Smooth muscle cell (in vitro differentiated cells): Measurements from ENCODE around the gene PPM1J. TPM values are rescaled to one million over a fixed set of nuclear protein-coding genes. Genes with fewer than 3 reads are reported as not detected.
A peak's percentile ranks its signal among the peaks of the same experiment; 100 is the strongest.

Experiments
- DNase-seq: peaks from one replicate; lab custom pipeline; 2025; ENCODE audit not compliant: unreplicated experiment; lab: John Stamatoyannopoulos, UW
- H2AFZ ChIP-seq: fragments of 200-600 bp; sonication (generic); 2 replicates; pipeline ENCODE4 v1.6.0; 2016; ENCODE audit warnings: antibody characterized with exemption, low read depth, mild to moderate bottlenecking
- H3F3A ChIP-seq: fragments of 200-600 bp; sonication (generic); 2 replicates; pipeline ENCODE4 v1.6.0; 2017; ENCODE audit warnings: antibody characterized with exemption, low read depth
- H3K27ac ChIP-seq: fragments of 200-600 bp; sonication (generic); 2 replicates; pipeline ENCODE4 v1.5.1; 2016; ENCODE audit warnings: low read depth, mild to moderate bottlenecking
- H3K27me3 ChIP-seq: fragments of 200-600 bp; sonication (generic); 2 replicates; pipeline ENCODE4 v1.6.1; 2016; ENCODE audit warnings: low read depth, mild to moderate bottlenecking
- H3K36me3 ChIP-seq: fragments of 200-600 bp; sonication (generic); 2 replicates; pipeline ENCODE4 v1.5.1; 2016; ENCODE audit warnings: low read depth
- H3K4me1 ChIP-seq: fragments of 200-600 bp; sonication (generic); 2 replicates; pipeline ENCODE4 v1.5.1; 2016; ENCODE audit warnings: low read depth
- H3K4me2 ChIP-seq: fragments of 200-600 bp; sonication (generic); 2 replicates; pipeline ENCODE4 v1.6.0; 2016; ENCODE audit warnings: mild to moderate bottlenecking
- H3K4me3 ChIP-seq: fragments of 200-600 bp; sonication (generic); 2 replicates; pipeline ENCODE4 v1.5.1; 2016; ENCODE audit warnings: mild to moderate bottlenecking
- H3K79me2 ChIP-seq: fragments of 200-600 bp; sonication (generic); 2 replicates; pipeline ENCODE4 v1.6.0; 2016; ENCODE audit warnings: low read depth, mild to moderate bottlenecking
- H3K9ac ChIP-seq: fragments of 200-600 bp; sonication (generic); 2 replicates; pipeline ENCODE4 v1.6.0; 2016; ENCODE audit warnings: low read depth
- H3K9me3 ChIP-seq: fragments of 200-600 bp; sonication (generic); replicated peaks from 2 replicates; pipeline ENCODE4 v1.5.1; 2016; ENCODE audit warnings: low read depth
- H4K20me1 ChIP-seq: fragments of 200-600 bp; sonication (generic); 2 replicates; pipeline ENCODE4 v1.6.0; 2016; ENCODE audit warnings: low read depth
- CTCF ChIP-seq: fragments of 200-600 bp; sonication (generic); IDR thresholded peaks from 2 replicates; pipeline ENCODE4 v1.5.1; 2017; ENCODE audit warnings: borderline replicate concordance, mild to moderate bottlenecking, antibody characterized with exemption; ENCODE audit not compliant: insufficient read depth, poor library complexity, severe bottlenecking
- WGBS: methylation state at CpG from one replicate; pipeline ENCODE4 v1.1.7; 2016; ENCODE audit warnings: low lambda C conversion rate; 5-methylcytosine and 5-hydroxymethylcytosine counted together
- polyA plus RNA-seq: library from polyadenylated mRNA; unstranded; fragments of >200 nt; fragmentation: Nextera tagmentation; extraction: Ambion mirVana; gene quantifications from 2 replicates; pipeline ENCODE4 v1.2.1, GENCODE V29; 2016
- total RNA-seq: library from RNA; depleted of rRNA; stranded (reverse); fragments of >200 nt; gene quantifications from 2 replicates; pipeline ENCODE4 v1.2.3, GENCODE V29; 2014

Gene PPM1J
- total and polyA plus RNA-seq, 2 experiments from 2014 or later, result 1.2 to 5.2 TPM

DNA sequence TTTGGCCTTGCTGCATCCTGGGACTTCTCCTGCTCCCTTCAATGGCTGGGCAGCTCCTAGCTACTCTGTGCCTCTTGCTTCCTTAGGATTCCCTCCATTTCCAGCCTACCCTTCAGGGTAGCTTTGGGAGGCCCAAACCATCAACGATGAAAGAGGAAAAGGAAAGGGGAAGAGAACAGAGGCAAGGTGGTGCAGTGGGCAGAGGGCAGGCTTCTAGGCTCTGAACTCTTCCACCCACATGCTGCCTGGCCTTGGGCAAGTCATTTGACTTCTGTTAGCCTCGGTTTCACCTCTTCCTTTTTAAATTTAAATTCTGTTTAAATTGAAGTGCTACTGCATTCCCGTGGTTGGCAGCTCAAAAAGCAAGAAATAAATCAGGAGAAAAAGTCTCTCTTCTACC is 5.7 kb upstream of the PPM1J start:
- Histone ChIP-seq H3K4me3 (no peak overlapping the region), H3K79me2 (no peaks in the 10 kb centered on the region), H3K36me3 (no peaks in the 10 kb centered on the region), H3K27ac (no peak overlapping the region), H3K4me1 (peaks cover 20% of the 10 kb centered on the region), H3K27me3 (peaks cover 6% of the 10 kb centered on the region), H2AFZ (no peak overlapping the region), H3K9ac (no peak overlapping the region), H4K20me1 (no peaks in the 10 kb centered on the region), H3F3A (no peaks in the 10 kb centered on the region), H3K9me3 (no peaks in the 10 kb centered on the region), H3K4me2 (no peak overlapping the region)
- no peak for TF ChIP-seq CTCF
- DNase-seq, result no peak
- 77% methylated on average over 3 of the region's 3 CpGs for WGBS

GRCh38 chr1:112719706-112720105 is 4.6 kb upstream of the PPM1J start:
- no peak for TF ChIP-seq CTCF
- H2AFZ ChIP-seq, result no peak overlapping the region
- H3K4me2 ChIP-seq, result no peak overlapping the region
- no peaks in the 10 kb centered on the region for H3F3A ChIP-seq
- H3K79me2 ChIP-seq, result no peaks in the 10 kb centered on the region
- DNase-seq, result no peak
- H3K4me1 ChIP-seq, result peaks cover 22% of the 10 kb centered on the region
- H4K20me1 ChIP-seq, result no peaks in the 10 kb centered on the region
- no peaks in the 10 kb centered on the region for H3K9me3 ChIP-seq
- WGBS, result 90% methylated on average over 2 of the region's 2 CpGs
- peaks cover 6% of the 10 kb centered on the region for H3K27me3 ChIP-seq
- H3K27ac ChIP-seq, result no peak overlapping the region
- no peak overlapping the region for H3K4me3 ChIP-seq
- no peaks in the 10 kb centered on the region for H3K36me3 ChIP-seq
- no peak overlapping the region for H3K9ac ChIP-seq

DNA sequence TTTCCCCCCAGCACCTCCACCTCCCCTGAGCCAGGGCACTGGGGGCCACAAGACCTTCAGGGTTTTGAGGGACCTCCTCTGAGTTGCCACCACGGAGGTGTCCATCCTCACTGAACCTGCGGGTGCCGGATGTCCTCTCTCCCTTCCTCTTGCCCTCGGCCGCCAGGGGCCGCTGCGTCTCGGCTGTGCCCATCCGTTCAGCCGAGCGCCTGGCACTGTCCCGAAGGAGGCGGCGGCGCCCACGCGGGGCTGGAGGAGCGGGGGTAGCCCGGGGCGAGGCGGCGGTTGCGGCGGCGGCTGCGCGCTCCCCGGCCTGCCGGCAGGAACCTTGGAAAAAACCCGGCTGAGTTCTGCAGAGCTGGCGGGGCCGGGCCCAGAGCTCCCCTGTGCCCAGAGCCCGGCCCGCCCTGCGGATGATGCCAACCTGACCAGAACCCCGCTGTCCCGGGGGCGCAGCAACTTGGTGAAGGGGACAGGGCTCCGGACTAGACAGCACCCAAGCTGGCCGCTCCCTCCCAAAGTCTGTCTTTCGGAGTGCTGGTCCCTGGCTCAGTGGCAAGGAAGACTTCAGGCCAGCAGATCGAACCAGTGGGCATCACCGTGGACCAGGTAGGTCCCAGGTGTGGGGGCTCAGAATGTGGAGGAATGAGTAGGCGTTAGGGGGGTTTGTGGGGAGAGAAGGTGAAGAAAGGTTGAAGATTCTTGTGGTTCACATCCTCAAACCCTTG is 3.7 kb upstream of the PPM1J start:
- 35% methylated on average over 33 of the region's 44 CpGs for WGBS
- Histone ChIP-seq H2AFZ (no peak overlapping the region), H3K4me2 (peak overlapping the region; percentile 73), H3K27ac (no peak overlapping the region), H3K4me3 (peak overlapping the region; percentile 17), H3K79me2 (no peaks in the 10 kb centered on the region), H3K27me3 (peaks cover 6% of the 10 kb centered on the region), H3K9me3 (no peaks in the 10 kb centered on the region), H4K20me1 (no peaks in the 10 kb centered on the region), H3K36me3 (no peaks in the 10 kb centered on the region), H3K9ac (no peak overlapping the region), H3K4me1 (peaks cover 28% of the 10 kb centered on the region), H3F3A (no peaks in the 10 kb centered on the region)
- DNase-seq, result peak; percentile 50
- peak; percentile 88 for TF ChIP-seq CTCF

GRCh38 chr1:112717263-112717873 is 2.2 kb upstream of the PPM1J start:
- H3K27me3 ChIP-seq, result peaks cover 6% of the 10 kb centered on the region
- no peak overlapping the region for H3K9ac ChIP-seq
- no peak overlapping the region for H2AFZ ChIP-seq
- H3K4me1 ChIP-seq, result peaks cover 17% of the 10 kb centered on the region
- no peaks in the 10 kb centered on the region for H3K9me3 ChIP-seq
- H3K36me3 ChIP-seq, result no peaks in the 10 kb centered on the region
- no peak for DNase-seq
- no peak overlapping the region for H3K4me3 ChIP-seq
- H4K20me1 ChIP-seq, result no peaks in the 10 kb centered on the region
- H3F3A ChIP-seq, result no peaks in the 10 kb centered on the region
- TF ChIP-seq CTCF, result no peak
- no peaks in the 10 kb centered on the region for H3K79me2 ChIP-seq
- 77% methylated on average over 2 of the region's 2 CpGs for WGBS
- H3K27ac ChIP-seq, result no peak overlapping the region
- H3K4me2 ChIP-seq, result no peak overlapping the region
